H9 (cell line): ENCODE data around the gene RHCE. TPM values are rescaled to one million over a fixed set of nuclear protein-coding genes. Genes with fewer than 3 reads are reported as not detected.

Experiments
- DNase-seq: peaks from one replicate; pipeline ENCODE4 v3.0.0-alpha.2; 2017
- H2AFZ ChIP-seq: one replicate; pipeline ENCODE4 v1.6.1; 2013; ENCODE audit warnings: mild to moderate bottlenecking, low read length, control low read depth, moderate library complexity
- H2AK5ac ChIP-seq: 2 replicates; pipeline ENCODE4 v1.6.1; 2013; ENCODE audit warnings: low read length, control low read depth, mixed read lengths; ENCODE audit not compliant: insufficient read length
- H2BK120ac ChIP-seq: one replicate; pipeline ENCODE4 v1.6.1; 2013; ENCODE audit warnings: low read depth, mild to moderate bottlenecking, low read length, control low read depth, inconsistent platforms; ENCODE audit not compliant: poor library complexity, severe bottlenecking
- H2BK12ac ChIP-seq: 2 replicates; pipeline ENCODE4 v1.6.1; 2013; ENCODE audit warnings: low read length, control low read depth, mixed read lengths, low read depth; ENCODE audit not compliant: insufficient read length
- H2BK15ac ChIP-seq: 2 replicates; pipeline ENCODE4 v1.6.1; 2013; ENCODE audit warnings: low read depth, low read length, control low read depth
- H2BK20ac ChIP-seq: one replicate; pipeline ENCODE4 v1.6.1; 2013; ENCODE audit warnings: low read depth, mild to moderate bottlenecking, low read length, control low read depth, inconsistent platforms; ENCODE audit not compliant: poor library complexity, severe bottlenecking
- H2BK5ac ChIP-seq: 2 replicates; pipeline ENCODE4 v1.6.1; 2013; ENCODE audit warnings: low read length, control low read depth, mixed read lengths; ENCODE audit not compliant: insufficient read length
- H3K14ac ChIP-seq: 2 replicates; pipeline ENCODE4 v1.6.1; 2013; ENCODE audit warnings: low read length, control low read depth; ENCODE audit not compliant: insufficient read depth
- H3K18ac ChIP-seq: 2 replicates; pipeline ENCODE4 v1.6.1; 2013; ENCODE audit warnings: low read depth, mild to moderate bottlenecking, mixed read lengths, low read length, control low read depth; ENCODE audit not compliant: insufficient read length
- H3K23ac ChIP-seq: 2 replicates; pipeline ENCODE4 v1.6.1; 2013; ENCODE audit warnings: low read length, control low read depth, mixed read lengths, low read depth; ENCODE audit not compliant: insufficient read length
- H3K23me2 ChIP-seq: 2 replicates; pipeline ENCODE4 v1.6.1; 2013; ENCODE audit warnings: low read depth, mild to moderate bottlenecking, mixed read lengths, low read length, control low read depth; ENCODE audit not compliant: insufficient read length, poor library complexity, severe bottlenecking
- H3K27ac ChIP-seq: 2 replicates; pipeline ENCODE4 v1.5.1; 2013; ENCODE audit warnings: low read length, control low read depth, mixed read lengths, low read depth; ENCODE audit not compliant: insufficient read length
- H3K27me3 ChIP-seq: 2 replicates; pipeline ENCODE4 v1.6.1; 2013; ENCODE audit warnings: low read length, control low read depth, inconsistent platforms; ENCODE audit not compliant: insufficient read depth
- H3K4ac ChIP-seq: 2 replicates; pipeline ENCODE4 v1.6.1; 2013; ENCODE audit warnings: low read depth, mild to moderate bottlenecking, control low read depth, inconsistent platforms, low read length, moderate library complexity
- H3K4me1 ChIP-seq: 2 replicates; pipeline ENCODE4 v1.6.1; 2013; ENCODE audit warnings: low read length, control low read depth, inconsistent platforms; ENCODE audit not compliant: insufficient read depth
- H3K4me2 ChIP-seq: 2 replicates; pipeline ENCODE4 v1.6.1; 2013; ENCODE audit warnings: low read length, control low read depth, mixed read lengths; ENCODE audit not compliant: insufficient read length, insufficient read depth
- H3K56ac ChIP-seq: 2 replicates; pipeline ENCODE4 v1.6.1; 2013; ENCODE audit warnings: low read depth, mild to moderate bottlenecking, mixed read lengths, low read length, control low read depth; ENCODE audit not compliant: insufficient read length
- H3K79me1 ChIP-seq: 2 replicates; pipeline ENCODE4 v1.6.1; 2013; ENCODE audit warnings: low read depth, mild to moderate bottlenecking, moderate library complexity, low read length, control low read depth, inconsistent platforms; ENCODE audit not compliant: insufficient read depth, poor library complexity, severe bottlenecking
- H3K79me2 ChIP-seq: 2 replicates; pipeline ENCODE4 v1.6.1; 2013; ENCODE audit warnings: low read length, control low read depth, inconsistent platforms; ENCODE audit not compliant: insufficient read depth
- H3K9ac ChIP-seq: 2 replicates; pipeline ENCODE4 v1.6.1; 2013; ENCODE audit warnings: low read length, control low read depth, mixed read lengths; ENCODE audit not compliant: insufficient read length; ENCODE audit errors: extremely low read depth
- H3K9me3 ChIP-seq: one replicate; pipeline ENCODE4 v1.6.1; 2013; ENCODE audit warnings: low read depth, low read length, inconsistent platforms; ENCODE audit not compliant: control insufficient read depth
- H3T11ph ChIP-seq: one replicate; pipeline ENCODE4 v1.6.1; 2013; ENCODE audit warnings: mild to moderate bottlenecking, low read length, control low read depth, inconsistent platforms
- H4K20me1 ChIP-seq: one replicate; pipeline ENCODE4 v1.6.1; 2013; ENCODE audit not compliant: control insufficient read depth, insufficient read length, insufficient read depth
- H4K5ac ChIP-seq: 2 replicates; pipeline ENCODE4 v1.6.1; 2013; ENCODE audit warnings: low read depth, mild to moderate bottlenecking, mixed read lengths, low read length, control low read depth; ENCODE audit not compliant: insufficient read length
- H4K8ac ChIP-seq: replicated peaks from 2 replicates; pipeline ENCODE4 v1.6.1; 2013; ENCODE audit warnings: low read length, control low read depth, mixed read lengths, low read depth; ENCODE audit not compliant: insufficient read length
- H4K91ac ChIP-seq: 2 replicates; pipeline ENCODE4 v1.6.1; 2013; ENCODE audit warnings: low read depth, mild to moderate bottlenecking, moderate library complexity, mixed read lengths, low read length, control low read depth; ENCODE audit not compliant: insufficient read length
- H3K27ac Mint-ChIP-seq, 3 experiments: 2 replicates in 2 of 3; 3 replicates in 1 of 3; pipeline ENCODE4 v1.8.0; 2020 to 2021; ENCODE audit warnings: mixed read lengths in 3 of 3, mild to moderate bottlenecking in 1 of 3, moderate library complexity in 1 of 3
- H3K27me3 Mint-ChIP-seq: 2 replicates; pipeline ENCODE4 v1.8.0; 2021; ENCODE audit warnings: low read depth, mild to moderate bottlenecking, moderate library complexity, mixed read lengths
- H3K36me3 Mint-ChIP-seq, 3 experiments: 2 replicates in 2 of 3; 3 replicates in 1 of 3; pipeline ENCODE4 v1.8.0; 2020 to 2021; ENCODE audit warnings: low read depth in 3 of 3, mixed read lengths in 3 of 3; ENCODE audit not compliant: insufficient read depth in 1 of 3
- H3K4me1 Mint-ChIP-seq, 2 experiments: 2 replicates each; pipeline ENCODE4 v1.8.0; 2020; ENCODE audit warnings: mixed read lengths in 2 of 2
- H3K4me3 Mint-ChIP-seq, 2 experiments: 2 replicates in 1 of 2; 3 replicates in 1 of 2; pipeline ENCODE4 v1.8.0; 2020 to 2021; ENCODE audit warnings: mild to moderate bottlenecking in 2 of 2, mixed read lengths in 2 of 2, moderate library complexity in 1 of 2
- H3K9me3 Mint-ChIP-seq, 2 experiments: 2 replicates in 1 of 2; 3 replicates in 1 of 2; pipeline ENCODE4 v1.8.0; 2020; ENCODE audit warnings: mild to moderate bottlenecking in 2 of 2, mixed read lengths in 2 of 2, moderate library complexity in 1 of 2
- CTCF ChIP-seq: fragments of 200-600 bp; sonication (generic); conservative IDR thresholded peaks from 3 replicates; pipeline ENCODE4 v1.8.0; 2021; ENCODE audit warnings: antibody characterized with exemption, mild to moderate bottlenecking
- WGBS: extraction: QIAGEN DNeasy Blood & Tissue Kit; methylation state at CpG from one replicate; pipeline ENCODE4 v1.1.7; 2013; ENCODE audit warnings: missing lambda C conversion rate, low lambda C conversion rate, mixed read lengths; ENCODE audit not compliant: insufficient read length; ENCODE audit errors: extremely low coverage; 5-methylcytosine and 5-hydroxymethylcytosine counted together
- total RNA-seq: library from RNA; stranded (reverse); gene quantifications from 2 replicates; pipeline ENCODE4 v1.2.1, GENCODE V29; 2021

RHCE gene
- total RNA-seq, 1 experiment from 2014 or later: 0.90 TPM

- H3K14ac ChIP-seq: no peak overlapping the region
- H3K79me1 ChIP-seq: no peaks in the 10 kb centered on the region
- no peaks in the 10 kb centered on the region for H3K79me2 ChIP-seq
- H2BK15ac ChIP-seq: no peak overlapping the region
- H3K9me3 Mint-ChIP-seq: no peaks in the 10 kb centered on the region
- H2AK5ac ChIP-seq: no peak overlapping the region
- peaks cover 0 to 5% (median 0%) of the 10 kb centered on the region in 3 experiments; a peak in 2 of 7 replicates for H3K36me3 Mint-ChIP-seq
- H3K27me3 Mint-ChIP-seq: no peaks in the 10 kb centered on the region
- no peak overlapping the region for H3K4ac ChIP-seq
- no peak overlapping the region for H3K27ac Mint-ChIP-seq
- H2BK12ac ChIP-seq: no peak overlapping the region
- no peak overlapping the region for H2AFZ ChIP-seq
- no peak overlapping the region for H4K8ac ChIP-seq
- no peak for DNase-seq
- no peaks in the 10 kb centered on the region for H3K4me1 ChIP-seq
- no CpG with 5 or more reads among the region's 1 CpG for WGBS
- H3K18ac ChIP-seq: no peak overlapping the region
- H3K23me2 ChIP-seq: no peaks in the 10 kb centered on the region
- no peak overlapping the region for H3K56ac ChIP-seq
- no peak overlapping the region for H3K4me3 Mint-ChIP-seq
- no peak overlapping the region for H2BK5ac ChIP-seq
- H3K4me1 Mint-ChIP-seq: 0 out of 4 replicates have a peak, but pooled peaks cover 0 to 2% of the 10 kb centered on the region in 2 experiments
- no peak overlapping the region for H2BK120ac ChIP-seq
- H3K27ac ChIP-seq: no peak overlapping the region
- H3K9ac ChIP-seq: no peak overlapping the region
- no peak for TF ChIP-seq CTCF
- H4K91ac ChIP-seq: no peak overlapping the region
- H3K27me3 ChIP-seq: no peaks in the 10 kb centered on the region
- H3K9me3 ChIP-seq: no peaks in the 10 kb centered on the region
- no peak overlapping the region for H3K23ac ChIP-seq
- no peak overlapping the region for H4K5ac ChIP-seq
- no peak overlapping the region for H2BK20ac ChIP-seq
- no peaks in the 10 kb centered on the region for H4K20me1 ChIP-seq
- H3K4me2 ChIP-seq: no peak overlapping the region
- no peak overlapping the region for H3T11ph ChIP-seq
Measured at GRCh38 chr1:25467616-25468015, 47.0 kb upstream of the RHCE start.
